NCI-H1930 (cell line): ENCODE measurements around the gene TADA1.
"Not testable (repeated sequence)": the region's sequence is repeated elsewhere in the genome, so short reads cannot be mapped to it uniquely, and the experiment has no call there.

Experiments used
- DNase-seq, 2 experiments: peaks; one replicate each; lab custom pipeline; 2025; lab: John Stamatoyannopoulos, UW

Gene TADA1

DNA sequence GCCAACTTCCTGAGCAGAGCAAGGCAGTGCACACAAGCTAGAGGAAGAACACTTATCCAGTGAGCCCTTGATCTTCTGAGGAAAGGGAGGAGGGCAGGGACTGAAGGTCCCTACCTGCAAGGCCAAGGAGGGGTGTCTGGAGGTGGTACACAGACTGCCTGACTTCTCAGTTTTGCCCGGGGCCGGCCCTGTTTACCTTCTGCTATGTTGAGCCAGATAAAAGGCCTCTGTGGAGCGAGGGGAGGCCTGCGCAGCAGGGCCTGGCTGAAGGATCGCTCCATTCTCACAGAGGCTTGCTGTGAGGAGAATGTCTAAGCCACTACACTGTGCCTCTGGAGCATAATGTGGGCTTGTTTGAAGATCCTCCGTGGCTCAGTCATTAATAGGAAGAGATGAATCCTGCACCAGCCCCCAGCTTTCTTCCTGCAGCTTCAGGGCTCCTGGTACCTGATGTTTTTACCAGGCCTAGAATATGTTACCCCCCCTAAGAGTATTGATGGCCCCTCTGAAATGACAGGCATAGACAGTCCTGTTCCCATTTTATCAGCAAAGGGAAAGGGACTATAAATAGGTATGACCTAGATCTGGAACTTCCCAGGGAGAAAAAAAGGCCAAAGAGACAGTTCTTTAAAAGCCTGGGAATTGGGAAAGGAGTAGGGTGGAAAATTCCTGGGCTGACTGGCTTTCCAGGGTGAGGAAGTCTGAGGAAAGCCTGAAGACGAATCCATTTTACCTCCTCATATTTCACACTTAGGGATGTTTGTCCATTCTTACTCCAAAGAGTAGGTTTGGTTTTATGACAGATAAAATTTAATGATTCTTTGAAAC, 32.1 kb downstream of the TADA1 start:
- no peak for DNase-seq

DNA sequence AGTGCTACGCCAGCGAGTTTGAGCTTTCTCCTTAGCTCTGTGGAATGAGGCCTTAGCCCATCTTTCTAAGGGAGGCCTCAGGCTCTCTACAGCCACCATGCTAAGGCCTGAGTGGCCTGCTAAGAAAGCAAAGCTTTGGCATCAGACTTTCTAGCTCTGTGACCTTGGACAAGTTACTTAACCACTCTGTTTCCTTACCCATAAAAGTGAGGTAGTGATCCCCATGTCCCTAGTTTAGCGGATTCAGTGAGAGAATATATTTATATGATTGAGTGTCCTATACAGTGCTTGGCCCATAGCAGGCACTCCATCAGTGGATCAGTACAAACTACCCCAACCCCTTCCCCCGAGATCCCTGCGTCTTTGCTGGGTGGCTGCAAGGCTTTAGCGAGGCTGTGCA, 32.7 kb downstream of the TADA1 start:
- DNase-seq: no peak

- no peak for DNase-seq
These were observed 35.5 kb downstream of the TADA1 start for GRCh38 chr1:166840309-166841274.

GRCh38 chr1:166839600-166840308, 36.3 kb downstream of the TADA1 start:
- peak; percentile 28 to 54 for DNase-seq

DNA sequence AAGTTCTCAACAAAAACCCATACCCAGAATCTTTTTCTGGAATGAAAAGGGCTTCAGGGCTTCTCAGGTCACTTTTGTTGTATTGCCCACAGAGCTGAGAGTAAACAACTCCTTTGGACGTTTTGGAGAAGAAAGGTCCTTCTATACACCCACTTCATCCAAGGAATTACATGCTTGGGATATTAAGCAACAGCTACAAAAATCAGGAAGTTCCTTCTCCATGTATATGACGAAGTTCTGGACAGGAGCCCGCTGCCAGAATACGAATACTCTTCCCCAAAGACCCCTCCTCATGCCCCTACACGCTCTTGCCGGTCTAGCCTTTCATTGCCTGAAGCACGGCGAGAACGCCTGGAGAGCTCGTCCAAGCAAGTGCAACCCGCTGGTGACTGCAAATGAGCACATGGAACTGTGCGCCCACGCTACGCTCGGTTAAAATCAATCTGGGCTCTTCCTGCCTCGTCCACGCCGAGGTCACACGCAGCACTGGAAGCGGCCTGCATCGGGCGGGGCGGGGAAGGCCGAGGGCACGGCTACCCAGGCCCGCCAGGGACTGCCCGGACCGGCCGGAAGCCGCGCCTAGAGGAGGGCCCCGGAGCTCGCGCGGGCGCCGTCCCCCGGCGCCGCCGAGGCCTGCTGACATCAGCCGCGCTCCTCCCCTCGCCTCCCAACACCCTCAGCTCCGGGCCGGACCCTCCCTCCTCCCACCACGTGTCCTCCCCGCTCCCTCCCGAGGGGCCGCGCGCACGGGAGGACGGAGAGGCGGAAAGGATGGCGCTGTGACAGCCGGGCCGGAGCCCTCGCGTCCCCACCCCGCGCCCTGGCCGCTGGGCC, 37.1 kb downstream of the TADA1 start, which contains the start of gene POGK:
TSS of gene POGK (plus strand) at position 710 of the 834 bp plus-strand sequence. CDS start 1,482 bp downstream, outside the sequence.
- peak; percentile 85 to 87 for DNase-seq

GRCh38 chr1:166836733-166837132, 39.3 kb downstream of the TADA1 start:
- no peak for DNase-seq

- DNase-seq: not testable (repeated sequence)
These were observed 46.3 kb downstream of the TADA1 start for GRCh38 chr1:166829762-166830161.

GRCh38 chr1:166827426-166827825, 48.6 kb downstream of the TADA1 start:
- no peak for DNase-seq

- DNase-seq: no peak
These were observed 53.7 kb downstream of the TADA1 start for GRCh38 chr1:166822385-166822784.

DNA sequence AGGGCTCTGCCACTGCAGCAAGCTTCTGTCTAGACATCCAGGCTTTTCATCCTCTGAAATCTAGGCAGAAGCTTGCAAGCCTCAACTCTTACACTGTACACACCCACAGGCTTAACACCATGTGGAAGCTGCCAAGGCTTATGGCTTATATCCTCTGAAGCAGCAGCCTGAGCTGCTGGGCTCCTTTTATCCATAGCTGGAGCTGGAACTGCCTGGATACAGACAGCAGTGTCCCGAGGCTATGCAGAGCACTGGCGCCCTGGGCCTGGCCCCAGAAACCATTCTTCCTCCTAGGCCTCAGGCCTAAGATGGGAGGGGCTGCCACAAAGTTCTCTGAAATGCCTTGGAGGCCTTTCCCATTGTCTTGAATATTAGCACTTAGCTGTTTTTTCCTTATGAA, 56.1 kb downstream of the TADA1 start:
- no peak for DNase-seq

GRCh38 chr1:166814611-166815010, 61.5 kb downstream of the TADA1 start:
- no peak for DNase-seq

DNA sequence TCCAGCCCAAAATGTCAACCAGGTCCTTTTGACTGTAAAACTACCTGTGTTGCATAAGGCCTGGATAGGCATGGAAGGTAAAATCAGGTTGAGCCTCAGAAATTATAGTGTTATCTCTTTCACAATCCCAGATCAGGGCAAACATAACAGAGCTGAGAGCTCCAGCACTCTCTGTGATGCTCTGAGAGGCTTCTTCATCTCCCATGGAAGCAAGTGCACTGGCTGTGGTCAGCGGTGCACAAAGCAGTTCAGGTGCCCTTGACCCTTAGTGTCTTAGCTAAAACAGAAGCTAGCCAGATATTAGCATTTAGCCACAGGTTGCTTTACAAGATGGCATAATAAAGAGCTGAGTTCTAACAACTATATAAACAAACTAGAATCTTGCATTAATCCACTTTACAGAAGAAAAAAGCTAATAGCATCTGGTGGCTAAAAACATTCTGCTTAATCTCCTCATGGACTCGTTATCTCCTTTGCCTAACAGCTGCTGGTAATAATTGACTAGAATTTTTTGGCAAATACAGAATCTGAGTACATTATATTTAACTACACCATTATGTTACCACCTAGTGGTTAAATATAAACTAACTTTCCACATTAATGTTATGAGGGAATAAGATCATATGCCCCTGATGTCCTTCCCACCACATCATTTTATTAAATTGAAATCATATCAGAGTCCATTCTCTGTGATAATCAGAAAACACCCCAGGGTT, 62.4 kb downstream of the TADA1 start:
- DNase-seq: no peak

DNA sequence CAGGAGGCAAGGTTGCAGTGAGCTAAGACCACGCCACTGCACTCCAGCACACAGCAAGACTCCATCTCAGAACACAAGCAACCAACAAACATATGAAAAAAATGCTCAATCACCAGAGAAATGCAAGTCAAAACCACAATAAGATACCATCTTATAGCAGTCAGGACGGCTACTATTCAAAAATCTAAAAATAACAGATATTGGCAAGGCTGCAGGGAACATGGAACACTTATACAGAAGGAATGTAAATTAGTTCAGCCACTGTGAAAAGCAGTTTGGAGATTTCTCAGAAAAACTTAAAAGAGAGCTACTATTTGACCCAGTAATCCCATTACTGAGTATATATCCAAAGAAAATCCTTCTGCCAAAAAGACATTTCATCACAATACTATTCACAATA, 64.4 kb downstream of the TADA1 start:
- no peak for DNase-seq

DNA sequence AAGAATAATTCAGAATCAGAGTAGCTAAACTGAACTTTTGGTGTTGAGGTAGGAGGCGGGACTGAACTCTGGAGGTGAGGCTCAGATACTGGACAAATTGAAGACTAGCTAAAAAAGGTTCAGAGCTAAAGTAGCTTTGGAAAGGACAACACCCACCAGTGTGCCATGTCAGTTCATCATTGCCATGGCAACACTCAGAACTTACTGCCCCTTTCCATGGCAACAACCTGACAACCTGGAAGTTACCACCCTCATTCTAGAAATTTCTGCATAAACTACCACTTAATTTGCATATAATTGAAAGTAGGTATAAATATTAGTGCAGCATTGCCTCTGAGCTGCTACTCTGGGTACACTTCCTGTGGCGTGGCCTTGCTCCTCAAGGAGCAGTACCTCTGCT, 67.1 kb downstream of the TADA1 start:
- DNase-seq: no peak
